Uterus (tissue), 4 donors: Measurements from ENCODE around the gene FARS2. TPM values are rescaled to one million over a fixed set of nuclear protein-coding genes. Genes with fewer than 3 reads are reported as not detected.

Experiments
- DNase-seq, 2 donors: peaks; one replicate each; pipeline ENCODE4 v3.0.0-alpha.2; 2019 to 2020
- H3K27ac ChIP-seq, 2 donors: fragments of 200-600 bp; sonication (generic); 1 replicate in 1 of 2; 2 replicates in 1 of 2; pipeline ENCODE4 v1.5.1; 2016 to 2018
- H3K27me3 ChIP-seq, 2 donors: fragments of 200-600 bp; sonication (generic); one replicate each; pipeline ENCODE4 v1.5.1; 2018 to 2019; ENCODE audit warnings: control low read depth in 1 of 2
- H3K36me3 ChIP-seq, 2 donors: fragments of 200-600 bp; sonication (generic); one replicate each; pipeline ENCODE4 v1.5.1; 2019; ENCODE audit warnings: control low read depth in 1 of 2
- H3K4me1 ChIP-seq, 2 donors: fragments of 200-600 bp; sonication (generic); one replicate each; pipeline ENCODE4 v1.5.1; 2018 to 2019; ENCODE audit warnings: control low read depth in 1 of 2
- H3K4me3 ChIP-seq, 2 donors: fragments of 200-600 bp; sonication (generic); 1 replicate in 1 of 2; 2 replicates in 1 of 2; pipeline ENCODE4 v1.5.1; 2018 to 2019; ENCODE audit warnings: mild to moderate bottlenecking in 1 of 2
- H3K9me3 ChIP-seq, 2 donors: fragments of 200-600 bp; sonication (generic); one replicate each; pipeline ENCODE4 v1.5.1; 2019; ENCODE audit warnings: control low read depth in 1 of 2
- POLR2A ChIP-seq, 2 donors: fragments of 450-650 bp; IDR thresholded peaks; one replicate each; pipeline ENCODE4 v1.6.1; 2016; ENCODE audit warnings: antibody characterized with exemption in 2 of 2, mild to moderate bottlenecking in 1 of 2, moderate library complexity in 1 of 2
- intact Hi-C: fragments of 100-400 bp; cut with DNase I; formaldehyde crosslinking; loops from one replicate; pipeline ENCODE4 v1.15.1; 2023; ENCODE audit warnings: low total_unique reads
- total RNA-seq, 4 donors: library from RNA; depleted of rRNA in 3 of 4; stranded (reverse); fragments of >200 nt in 3 of 4; gene quantifications; one replicate each; pipeline versions ENCODE4 v1.1.0 to v1.2.4, GENCODE V29; 2014 to 2023
- TF ChIP-seq, protein P1 (sequence below), 4 experiments: fragments of 200-600 bp in 2 of 4; fragments of 450-650 bp in 2 of 4; sonication (generic) in 2 of 4; IDR thresholded peaks; one replicate each; pipeline ENCODE4 v1.5.1; 2016 to 2019; ENCODE audit warnings: antibody characterized with exemption in 4 of 4, mild to moderate bottlenecking in 2 of 4, moderate library complexity in 1 of 4
- donor health status: DM: yes; HTN: yes; CAD: no.

FARS2 gene
- total RNA-seq, 4 donors from 2014 or later: 14.4 to 32.5 (median 25.6) TPM

- Histone ChIP-seq H3K9me3 (no peaks in the 10 kb centered on the region), H3K36me3 (no peaks in the 10 kb centered on the region), H3K4me3 (no peak overlapping the region), H3K4me1 (no peaks in the 10 kb centered on the region), H3K27me3 (no peaks in the 10 kb centered on the region), H3K27ac (no peak overlapping the region)
- DNase-seq: no peak
- intact Hi-C loops: no loop called here
- no peak for TF ChIP-seq POLR2A (IDR thresholded peaks at IDR 0.05)
- TF ChIP-seq, protein P1, sequence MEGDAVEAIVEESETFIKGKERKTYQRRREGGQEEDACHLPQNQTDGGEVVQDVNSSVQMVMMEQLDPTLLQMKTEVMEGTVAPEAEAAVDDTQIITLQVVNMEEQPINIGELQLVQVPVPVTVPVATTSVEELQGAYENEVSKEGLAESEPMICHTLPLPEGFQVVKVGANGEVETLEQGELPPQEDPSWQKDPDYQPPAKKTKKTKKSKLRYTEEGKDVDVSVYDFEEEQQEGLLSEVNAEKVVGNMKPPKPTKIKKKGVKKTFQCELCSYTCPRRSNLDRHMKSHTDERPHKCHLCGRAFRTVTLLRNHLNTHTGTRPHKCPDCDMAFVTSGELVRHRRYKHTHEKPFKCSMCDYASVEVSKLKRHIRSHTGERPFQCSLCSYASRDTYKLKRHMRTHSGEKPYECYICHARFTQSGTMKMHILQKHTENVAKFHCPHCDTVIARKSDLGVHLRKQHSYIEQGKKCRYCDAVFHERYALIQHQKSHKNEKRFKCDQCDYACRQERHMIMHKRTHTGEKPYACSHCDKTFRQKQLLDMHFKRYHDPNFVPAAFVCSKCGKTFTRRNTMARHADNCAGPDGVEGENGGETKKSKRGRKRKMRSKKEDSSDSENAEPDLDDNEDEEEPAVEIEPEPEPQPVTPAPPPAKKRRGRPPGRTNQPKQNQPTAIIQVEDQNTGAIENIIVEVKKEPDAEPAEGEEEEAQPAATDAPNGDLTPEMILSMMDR (IDR thresholded peaks at IDR 0.05): no peak
Measured at GRCh38 chr6:5230081-5230480, 31.2 kb upstream of the FARS2 start.

- intact Hi-C loops: no loop called here
- TF ChIP-seq, protein P1 (IDR thresholded peaks at IDR 0.05): no peak
- no peak for TF ChIP-seq POLR2A (IDR thresholded peaks at IDR 0.05)
- Histone ChIP-seq H3K27me3 (no peaks in the 10 kb centered on the region), H3K36me3 (no peaks in the 10 kb centered on the region), H3K9me3 (no peaks in the 10 kb centered on the region), H3K4me3 (no peak overlapping the region), H3K4me1 (no peaks in the 10 kb centered on the region), H3K27ac (no peak overlapping the region)
- no peak for DNase-seq
Measured at GRCh38 chr6:5231289-5231688, 30.0 kb upstream of the FARS2 start.

GRCh38 chr6:5234874-5235273 is 26.4 kb upstream of the FARS2 start:
- intact Hi-C loops: no loop called here
- no peaks in the 10 kb centered on the region for H3K36me3 ChIP-seq

DNA sequence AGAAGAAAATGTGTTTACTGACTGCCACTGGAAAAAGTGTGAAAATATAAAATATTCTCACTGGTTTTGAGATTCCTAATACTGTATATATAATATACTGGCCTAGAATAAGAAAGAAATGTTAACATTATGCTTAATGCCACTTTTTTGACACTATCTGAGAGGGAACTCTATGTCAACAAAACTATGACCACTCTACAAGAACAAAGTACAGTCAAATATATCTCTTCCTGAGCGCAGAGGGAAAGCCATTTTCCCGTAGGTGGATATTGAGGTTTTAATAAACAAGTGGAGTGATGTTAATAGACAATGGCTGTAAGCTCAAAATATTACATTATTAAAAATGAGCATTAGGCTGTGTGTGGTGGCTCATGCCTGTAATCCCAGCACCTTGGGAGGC is 25.5 kb upstream of the FARS2 start:
- Histone ChIP-seq H3K27ac (no peak overlapping the region), H3K4me1 (no peaks in the 10 kb centered on the region), H3K4me3 (no peak overlapping the region), H3K27me3 (no peaks in the 10 kb centered on the region), H3K36me3 (no peaks in the 10 kb centered on the region), H3K9me3 (no peaks in the 10 kb centered on the region)
- TF ChIP-seq, protein P1 (IDR thresholded peaks at IDR 0.05): no peak
- intact Hi-C loops: no loop called here
- no peak for DNase-seq

More at GRCh38 chr6:5234874-5235273, 26.4 kb upstream of the FARS2 start:
- no peaks in the 10 kb centered on the region for H3K4me1 ChIP-seq
- TF ChIP-seq, protein P1 (IDR thresholded peaks at IDR 0.05): no peak
- TF ChIP-seq POLR2A (IDR thresholded peaks at IDR 0.05): no peak
- no peak overlapping the region for H3K4me3 ChIP-seq
- no peak overlapping the region for H3K27ac ChIP-seq
- no peak for DNase-seq
- H3K9me3 ChIP-seq: no peaks in the 10 kb centered on the region
- no peaks in the 10 kb centered on the region for H3K27me3 ChIP-seq

GRCh38 chr6:5237805-5238204 is 23.5 kb upstream of the FARS2 start:
- Histone ChIP-seq H3K36me3 (no peaks in the 10 kb centered on the region), H3K4me1 (no peaks in the 10 kb centered on the region), H3K27me3 (no peaks in the 10 kb centered on the region), H3K9me3 (no peaks in the 10 kb centered on the region), H3K4me3 (no peak overlapping the region), H3K27ac (no peak overlapping the region)
- intact Hi-C loops: no loop called here
- TF ChIP-seq, protein P1 (IDR thresholded peaks at IDR 0.05): no peak
- TF ChIP-seq POLR2A (IDR thresholded peaks at IDR 0.05): no peak
- DNase-seq: no peak
